ENCODE data around the gene HSPA4. TPM values are rescaled to one million over a fixed set of nuclear protein-coding genes. Genes with fewer than 3 reads are reported as not detected.

Gene HSPA4
- polyA plus RNA-seq, 1 donor (not counting 4 experiments of a cell fraction or from before 2014, with no cell fraction given): 119 TPM

DNA sequence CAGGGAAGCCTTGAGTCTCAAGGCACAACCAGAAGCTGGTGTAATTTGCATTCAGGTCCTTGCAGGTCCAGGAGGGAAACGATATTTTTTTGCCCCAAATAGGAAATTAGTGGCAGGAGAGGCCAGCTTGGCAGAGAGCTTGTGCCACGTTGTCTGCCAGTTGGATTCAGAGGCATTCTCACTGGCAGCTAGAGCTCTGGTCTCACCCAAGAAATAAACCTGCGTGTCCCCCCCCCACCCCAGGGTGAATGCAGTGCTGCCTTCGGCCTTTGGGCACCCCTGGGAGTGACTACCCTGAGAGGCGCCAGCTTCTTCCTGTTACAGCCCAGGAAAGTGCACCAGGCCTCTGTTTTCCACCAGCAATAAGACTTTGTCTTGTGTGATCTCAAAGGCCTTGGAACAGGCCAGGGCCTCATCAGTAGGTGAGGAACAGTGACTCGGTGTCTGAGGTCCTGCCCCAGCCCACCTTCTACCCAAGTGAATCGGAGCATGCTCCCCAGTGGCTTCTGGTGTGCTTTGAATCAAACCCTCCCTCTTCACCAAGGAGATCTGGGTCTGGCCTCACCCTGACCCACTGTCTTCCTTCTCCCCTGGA, 68.4 kb downstream of the HSPA4 start:
- Histone ChIP-seq H3K9ac (ENCODE audit: control insufficient read depth, extremely low read depth, insufficient read depth, low read length) (no peak overlapping the region), H3K27me3 (ENCODE audit: control insufficient read depth, extremely low read depth, insufficient read depth, low read length) (no peaks in the 10 kb centered on the region), H3K79me2 (ENCODE audit: control insufficient read depth, insufficient read depth, low read length) (no peaks in the 10 kb centered on the region), H3K36me3 (ENCODE audit: control insufficient read depth in 2 of 2, extremely low read depth in 1 of 2, insufficient read depth in 2 of 2, low read length in 2 of 2) (no peaks in the 10 kb centered on the region), H3K4me3 (ENCODE audit: control insufficient read depth in 2 of 3, extremely low read depth in 1 of 3, insufficient read depth in 2 of 3, low read depth in 1 of 3, low read length in 3 of 3) (no peak overlapping the region), H2AFZ (ENCODE audit: control insufficient read depth, low read length) (no peak overlapping the region), H3K4me1 (ENCODE audit: control insufficient read depth, extremely low read depth, insufficient read depth, low read length) (no peaks in the 10 kb centered on the region), H3K9me3 (ENCODE audit: control insufficient read depth, low read depth, low read length) (no peaks in the 10 kb centered on the region), H4K20me1 (ENCODE audit: control insufficient read depth, extremely low read depth, insufficient read depth, low read length) (no peaks in the 10 kb centered on the region), H3K9me1 (ENCODE audit: control insufficient read depth, extremely low read depth, insufficient read depth, low read length) (no peaks in the 10 kb centered on the region), H3K27ac (ENCODE audit: control insufficient read depth, insufficient read depth, low read length) (no peak overlapping the region), H3K4me2 (ENCODE audit: control insufficient read depth, extremely low read depth, insufficient read depth, low read depth, low read length) (no peak overlapping the region)
- TF ChIP-seq, protein P1, sequence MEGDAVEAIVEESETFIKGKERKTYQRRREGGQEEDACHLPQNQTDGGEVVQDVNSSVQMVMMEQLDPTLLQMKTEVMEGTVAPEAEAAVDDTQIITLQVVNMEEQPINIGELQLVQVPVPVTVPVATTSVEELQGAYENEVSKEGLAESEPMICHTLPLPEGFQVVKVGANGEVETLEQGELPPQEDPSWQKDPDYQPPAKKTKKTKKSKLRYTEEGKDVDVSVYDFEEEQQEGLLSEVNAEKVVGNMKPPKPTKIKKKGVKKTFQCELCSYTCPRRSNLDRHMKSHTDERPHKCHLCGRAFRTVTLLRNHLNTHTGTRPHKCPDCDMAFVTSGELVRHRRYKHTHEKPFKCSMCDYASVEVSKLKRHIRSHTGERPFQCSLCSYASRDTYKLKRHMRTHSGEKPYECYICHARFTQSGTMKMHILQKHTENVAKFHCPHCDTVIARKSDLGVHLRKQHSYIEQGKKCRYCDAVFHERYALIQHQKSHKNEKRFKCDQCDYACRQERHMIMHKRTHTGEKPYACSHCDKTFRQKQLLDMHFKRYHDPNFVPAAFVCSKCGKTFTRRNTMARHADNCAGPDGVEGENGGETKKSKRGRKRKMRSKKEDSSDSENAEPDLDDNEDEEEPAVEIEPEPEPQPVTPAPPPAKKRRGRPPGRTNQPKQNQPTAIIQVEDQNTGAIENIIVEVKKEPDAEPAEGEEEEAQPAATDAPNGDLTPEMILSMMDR (optimal IDR thresholded peaks at IDR 0.05 in 1 of 3, IDR thresholded peaks at IDR 0.05 in 1 of 3, conservative IDR thresholded peaks at IDR 0.05 in 1 of 3; ENCODE audit: extremely low read depth in 1 of 3, insufficient read depth in 2 of 3, low read length in 3 of 3): no peak
- no peak for TF ChIP-seq EZH2 (IDR thresholded peaks at IDR 0.05; ENCODE audit: low read length)
- DNase-seq (ENCODE audit: low read depth, low spot score): no peak
- dilution Hi-C loops (cut with MboI; ENCODE audit: extremely low pct_ligation_motif_present, low sequenced_read_pairs): no loop called here
- FAIRE-seq: no peak

DNA sequence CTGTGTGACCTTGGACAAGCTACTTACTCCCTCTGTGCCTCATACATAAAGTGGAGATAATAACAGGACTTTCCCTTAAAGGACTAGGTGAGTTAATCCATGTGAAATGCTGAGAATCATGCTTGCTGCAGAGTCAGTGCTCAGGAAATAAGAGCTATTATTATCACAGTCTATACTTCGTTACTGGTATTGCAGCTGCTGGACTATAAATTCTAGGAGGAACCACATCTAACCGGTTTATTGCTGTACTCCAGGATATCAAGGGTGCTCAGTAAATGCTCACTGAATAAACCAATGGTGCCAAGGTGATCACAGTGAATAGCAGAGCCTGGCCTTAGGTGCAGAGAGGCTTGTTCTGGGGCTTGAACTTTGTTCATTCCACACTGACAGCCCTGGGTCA, 69.3 kb downstream of the HSPA4 start:
- H3K27ac ChIP-seq (ENCODE audit: control insufficient read depth, insufficient read depth, low read length): no peak overlapping the region
- no peaks in the 10 kb centered on the region for H3K9me1 ChIP-seq (ENCODE audit: control insufficient read depth, extremely low read depth, insufficient read depth, low read length)
- H3K36me3 ChIP-seq (ENCODE audit: control insufficient read depth in 2 of 2, extremely low read depth in 1 of 2, insufficient read depth in 2 of 2, low read length in 2 of 2): no peaks in the 10 kb centered on the region
- H3K9ac ChIP-seq (ENCODE audit: control insufficient read depth, extremely low read depth, insufficient read depth, low read length): no peak overlapping the region
- no peak overlapping the region for H2AFZ ChIP-seq (ENCODE audit: control insufficient read depth, low read length)
- no peak for TF ChIP-seq EZH2 (IDR thresholded peaks at IDR 0.05; ENCODE audit: low read length)
- TF ChIP-seq, protein P1 (optimal IDR thresholded peaks at IDR 0.05 in 1 of 3, IDR thresholded peaks at IDR 0.05 in 1 of 3, conservative IDR thresholded peaks at IDR 0.05 in 1 of 3; ENCODE audit: extremely low read depth in 1 of 3, insufficient read depth in 2 of 3, low read length in 3 of 3): no peak
- no peak overlapping the region for H3K4me2 ChIP-seq (ENCODE audit: control insufficient read depth, extremely low read depth, insufficient read depth, low read depth, low read length)
- FAIRE-seq: no peak
- H4K20me1 ChIP-seq (ENCODE audit: control insufficient read depth, extremely low read depth, insufficient read depth, low read length): no peaks in the 10 kb centered on the region
- no peak overlapping the region for H3K4me3 ChIP-seq (ENCODE audit: control insufficient read depth in 2 of 3, extremely low read depth in 1 of 3, insufficient read depth in 2 of 3, low read depth in 1 of 3, low read length in 3 of 3)
- H3K79me2 ChIP-seq (ENCODE audit: control insufficient read depth, insufficient read depth, low read length): no peaks in the 10 kb centered on the region
- no peaks in the 10 kb centered on the region for H3K9me3 ChIP-seq (ENCODE audit: control insufficient read depth, low read depth, low read length)
- DNase-seq (ENCODE audit: low read depth, low spot score): no peak
- no peaks in the 10 kb centered on the region for H3K27me3 ChIP-seq (ENCODE audit: control insufficient read depth, extremely low read depth, insufficient read depth, low read length)
- dilution Hi-C loops (cut with MboI; ENCODE audit: extremely low pct_ligation_motif_present, low sequenced_read_pairs): no loop called here
- no peaks in the 10 kb centered on the region for H3K4me1 ChIP-seq (ENCODE audit: control insufficient read depth, extremely low read depth, insufficient read depth, low read length)
